Hepatic stellate cell (primary cell): ENCODE data around the gene PTPN7.
"Not testable (repeated sequence)": the region's sequence is repeated elsewhere in the genome, so short reads cannot be mapped to it uniquely, and the experiment has no call there.

Experiments used
- DNase-seq: peaks from one replicate; pipeline ENCODE4 v3.0.0; 2011; ENCODE audit warnings: low spot score

The PTPN7 gene

GRCh38 chr1:202167054-202167453 lies 6.7 kb upstream of the PTPN7 start:
- not testable (repeated sequence) for DNase-seq

- DNase-seq, result no peak
Measured at GRCh38 chr1:202165942-202166843, 5.8 kb upstream of the PTPN7 start.

GRCh38 chr1:202165267-202165941 lies 5.0 kb upstream of the PTPN7 start:
- no peak for DNase-seq

- no peak for DNase-seq
Measured at GRCh38 chr1:202164271-202165037, 4.1 kb upstream of the PTPN7 start.

GRCh38 chr1:202163281-202164270 lies 3.2 kb upstream of the PTPN7 start:
- DNase-seq, result no peak

GRCh38 chr1:202162418-202163280 lies 2.2 kb upstream of the PTPN7 start:
- DNase-seq, result no peak

- no peak for DNase-seq
Measured at GRCh38 chr1:202162047-202162417, 1.6 kb upstream of the PTPN7 start.

- no peak for DNase-seq
Measured at GRCh38 chr1:202161151-202162046, 997 bp upstream of the PTPN7 start.

- DNase-seq, result no peak
Measured at GRCh38 chr1:202159534-202160371, 649 bp downstream of the PTPN7 start.

GRCh38 chr1:202158810-202159533 lies 1.4 kb downstream of the PTPN7 start:
- DNase-seq, result no peak

GRCh38 chr1:202157945-202158344 lies 2.5 kb downstream of the PTPN7 start:
- no peak for DNase-seq

- DNase-seq, result no peak
Measured at GRCh38 chr1:202156590-202156989, 3.8 kb downstream of the PTPN7 start.

GRCh38 chr1:202155478-202156021 lies 4.9 kb downstream of the PTPN7 start:
- no peak for DNase-seq

GRCh38 chr1:202154766-202155477 lies 5.5 kb downstream of the PTPN7 start:
- DNase-seq, result peak; percentile 59

GRCh38 chr1:202154148-202154765 lies 6.1 kb downstream of the PTPN7 start:
- DNase-seq, result no peak

GRCh38 chr1:202153284-202153683 lies 7.1 kb downstream of the PTPN7 start:
- DNase-seq, result no peak
